Prostate gland (tissue), 2 donors: ENCODE results near the gene KCNS1. TPM values are rescaled to one million over a fixed set of nuclear protein-coding genes. Genes with fewer than 3 reads are reported as not detected.

Experiments
- DNase-seq: peaks from one replicate; pipeline ENCODE4 v3.0.0-alpha.2; 2019; ENCODE audit warnings: low spot score
- H3K27ac ChIP-seq, 2 donors: fragments of 200-600 bp; sonication (generic); 2 replicates each; pipeline ENCODE4 v1.5.1; 2017 to 2019
- H3K27me3 ChIP-seq: fragments of 200-600 bp; sonication (generic); replicated peaks from 2 replicates; pipeline ENCODE4 v1.5.1; 2019; ENCODE audit not compliant: insufficient read depth
- H3K36me3 ChIP-seq, 2 donors: fragments of 200-600 bp; sonication (generic); 1 replicate in 1 of 2; 2 replicates in 1 of 2; pipeline versions ENCODE4 v1.5.1 to v1.8.1; 2017 to 2019
- H3K4me1 ChIP-seq: fragments of 200-600 bp; sonication (generic); replicated peaks from 2 replicates; pipeline ENCODE4 v1.5.1; 2019
- H3K4me3 ChIP-seq, 2 donors: fragments of 200-600 bp; sonication (generic); 2 replicates each; pipeline ENCODE4 v1.5.1; 2017 to 2019
- H3K9me3 ChIP-seq: fragments of 200-600 bp; sonication (generic); 2 replicates; pipeline ENCODE4 v1.5.1; 2017
- CTCF ChIP-seq, 4 experiments: fragments of 200-600 bp in 2 of 4; fragments of 450-650 bp in 2 of 4; sonication (generic) in 2 of 4; IDR thresholded peaks; 1 replicate in 3 of 4; 2 replicates in 1 of 4; pipeline ENCODE4 v1.5.1; 2016 to 2019; ENCODE audit warnings: antibody characterized with exemption in 4 of 4, mild to moderate bottlenecking in 2 of 4, moderate library complexity in 2 of 4
- POLR2A ChIP-seq: fragments of 450-650 bp; IDR thresholded peaks from one replicate; pipeline ENCODE4 v1.6.1; 2016; ENCODE audit warnings: antibody characterized with exemption, mild to moderate bottlenecking
- POLR2AphosphoS5 ChIP-seq: sonication (generic); formaldehyde crosslinking; IDR thresholded peaks from one replicate; pipeline ENCODE4 v1.6.1; 2017; ENCODE audit warnings: antibody characterized with exemption
- WGBS: methylation state at CpG from one replicate; pipeline ENCODE4 v1.1.5; 2018; 5-methylcytosine and 5-hydroxymethylcytosine counted together
- intact Hi-C: fragments of 100-400 bp; cut with DNase I; formaldehyde crosslinking; loops from one replicate; pipeline ENCODE4 v1.14.2; 2022
- total RNA-seq, 2 donors: library from RNA; depleted of rRNA; stranded (reverse); fragments of >200 nt; gene quantifications; one replicate each; pipeline ENCODE4 v1.1.0, GENCODE V29; 2016

Gene KCNS1
- total RNA-seq, 2 donors from 2014 or later, result 0.09 to 4.7 TPM

DNA sequence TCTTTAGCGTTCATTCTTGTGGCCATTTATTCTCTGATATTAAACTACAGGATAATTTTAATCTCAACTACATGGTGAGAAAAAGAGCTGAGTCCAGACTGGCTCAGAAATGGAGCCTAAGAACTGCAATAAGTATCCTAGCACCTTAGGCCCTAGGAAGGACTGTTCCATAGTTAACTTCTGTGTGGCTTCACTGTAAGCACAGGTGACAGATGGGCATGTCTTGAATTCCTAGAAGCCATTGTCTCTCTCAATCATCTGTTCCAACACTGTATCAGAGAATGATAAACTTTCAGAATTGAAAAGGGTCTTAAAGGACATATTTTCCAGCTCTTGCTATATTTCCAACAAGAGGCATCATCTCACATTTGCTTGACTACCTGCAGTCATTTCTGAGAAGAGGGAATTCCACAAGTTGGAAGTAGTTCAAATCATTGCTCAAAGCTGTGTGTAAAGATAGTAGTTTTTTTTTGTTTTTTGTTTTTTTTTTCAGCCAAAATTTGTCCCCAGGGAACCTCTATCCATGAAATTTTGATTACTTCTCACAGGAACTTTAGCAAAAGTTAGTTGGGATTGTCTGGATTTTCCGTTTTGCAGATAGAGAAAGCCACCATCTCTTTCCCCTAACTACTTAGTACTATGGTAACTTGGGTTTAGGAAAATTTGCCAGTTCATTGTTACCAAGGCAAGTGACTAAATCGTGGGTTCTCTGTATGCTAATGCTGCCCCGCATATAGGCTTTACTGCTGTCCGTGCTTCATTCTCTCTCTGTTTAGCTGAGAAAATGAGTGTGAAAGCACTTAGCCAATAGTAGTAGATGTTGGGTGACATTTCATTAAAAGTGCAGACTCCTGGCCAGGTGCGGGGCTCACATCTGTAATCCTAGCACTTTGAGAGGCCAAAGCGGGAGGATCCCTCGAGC lies 47.2 kb downstream of the KCNS1 start:
- no peak for DNase-seq
- no peaks in the 10 kb centered on the region for H3K27me3 ChIP-seq
- H3K4me3 ChIP-seq, result no peak overlapping the region
- H3K4me1 ChIP-seq, result no peaks in the 10 kb centered on the region
- TF ChIP-seq POLR2A (no peak), CTCF (IDR thresholded peaks at IDR 0.05) (no peak), POLR2AphosphoS5 (no peak)
- H3K9me3 ChIP-seq, result no peaks in the 10 kb centered on the region
- WGBS, result 93% methylated on average over 8 of the region's 8 CpGs
- H3K36me3 ChIP-seq, result no peaks in the 10 kb centered on the region
- intact Hi-C loops, result no loop called here
- no peak overlapping the region for H3K27ac ChIP-seq

GRCh38 chr20:45052698-45053429 lies 48.1 kb downstream of the KCNS1 start:
- DNase-seq, result no peak
- Histone ChIP-seq H3K9me3 (no peaks in the 10 kb centered on the region), H3K36me3 (no peaks in the 10 kb centered on the region), H3K27ac (no peak overlapping the region), H3K4me3 (no peak overlapping the region), H3K27me3 (no peaks in the 10 kb centered on the region), H3K4me1 (no peaks in the 10 kb centered on the region)
- 74% methylated on average over 7 of the region's 7 CpGs for WGBS
- intact Hi-C loops, result no loop called here
- no peak for TF ChIP-seq CTCF (IDR thresholded peaks at IDR 0.05)
- no peak for TF ChIP-seq POLR2A
- TF ChIP-seq POLR2AphosphoS5, result peak; percentile 10

GRCh38 chr20:45051204-45052060 lies 49.5 kb downstream of the KCNS1 start:
- intact Hi-C loops, result no loop called here
- H3K36me3 ChIP-seq, result no peaks in the 10 kb centered on the region
- no peak for TF ChIP-seq POLR2A
- TF ChIP-seq CTCF (IDR thresholded peaks at IDR 0.05), result no peak
- TF ChIP-seq POLR2AphosphoS5, result no peak
- no peaks in the 10 kb centered on the region for H3K4me1 ChIP-seq
- H3K27me3 ChIP-seq, result no peaks in the 10 kb centered on the region
- no peak overlapping the region for H3K27ac ChIP-seq
- no peak overlapping the region for H3K4me3 ChIP-seq
- WGBS, result 90% methylated on average over 3 of the region's 3 CpGs
- no peaks in the 10 kb centered on the region for H3K9me3 ChIP-seq
- DNase-seq, result no peak

DNA sequence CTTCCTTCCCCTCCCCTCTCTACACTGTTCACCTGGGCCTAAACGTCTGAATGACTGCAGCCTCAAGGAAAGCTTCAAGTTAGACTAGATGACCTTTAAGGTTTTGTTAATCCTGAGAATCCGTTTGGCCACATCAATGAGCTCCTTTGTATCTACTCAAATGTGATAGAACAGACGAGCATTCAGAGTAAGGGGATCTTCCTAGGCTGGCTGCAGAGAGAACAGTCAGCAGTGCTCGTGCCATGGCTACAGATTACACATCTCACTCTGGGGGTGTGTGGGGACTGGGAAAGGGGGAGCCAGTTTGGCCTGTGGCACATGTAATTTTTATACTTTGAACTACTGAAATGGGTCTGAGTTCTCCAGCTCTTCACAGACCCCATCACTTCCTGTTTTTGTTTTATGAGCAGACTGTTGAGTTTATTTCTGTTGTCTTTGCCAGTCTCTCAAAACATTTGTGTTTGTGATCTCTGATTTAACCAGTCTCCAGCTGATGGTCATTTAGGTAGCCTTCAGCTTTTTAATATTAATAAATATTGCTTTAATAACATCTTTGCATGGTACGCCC lies 50.9 kb downstream of the KCNS1 start:
- H3K27me3 ChIP-seq, result no peaks in the 10 kb centered on the region
- H3K4me3 ChIP-seq, result no peak overlapping the region
- intact Hi-C loops, result no loop called here
- H3K36me3 ChIP-seq, result no peaks in the 10 kb centered on the region
- WGBS, result 72% methylated on average over 5 of the region's 5 CpGs
- no peak for TF ChIP-seq CTCF (IDR thresholded peaks at IDR 0.05)
- no peak for TF ChIP-seq POLR2A
- TF ChIP-seq POLR2AphosphoS5, result no peak
- no peaks in the 10 kb centered on the region for H3K4me1 ChIP-seq
- H3K27ac ChIP-seq, result no peak overlapping the region
- DNase-seq, result no peak
- no peaks in the 10 kb centered on the region for H3K9me3 ChIP-seq
